ENCODE data around the gene MC3R.

DNA sequence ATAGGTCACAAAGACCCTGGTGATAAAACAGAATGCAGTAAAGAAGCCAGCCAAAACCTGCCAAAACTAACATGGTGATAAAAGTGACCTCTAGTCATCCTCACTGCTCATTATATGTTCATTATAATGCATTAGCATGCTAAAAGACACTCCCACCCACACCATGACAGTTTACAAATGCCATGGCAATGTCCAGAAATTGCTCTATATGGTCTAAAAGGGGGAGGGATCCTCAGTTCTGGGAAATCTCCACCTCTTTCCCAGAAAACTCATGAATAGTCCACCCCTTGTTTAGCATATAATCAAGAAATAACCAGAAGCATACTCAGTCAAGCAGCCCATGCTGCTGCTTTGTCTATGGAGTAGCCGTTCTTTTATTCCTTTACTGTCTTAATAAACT lies 40.4 kb upstream of the MC3R start:
- TF ChIP-seq POLR2AphosphoS5 (IDR thresholded peaks at IDR 0.05) (no peak), EP300 (IDR thresholded peaks at IDR 0.05) (no peak)
